Measurements from ENCODE around the gene EDA. TPM values are rescaled to one million over a fixed set of nuclear protein-coding genes. Genes with fewer than 3 reads are reported as not detected.

Gene EDA
- total and polyA plus RNA-seq, 10 of the 15 experiments (the other 5 are each of a cell fraction or from before 2014, with no cell fraction given) = 0.06 TPM; not detected in 9

DNA sequence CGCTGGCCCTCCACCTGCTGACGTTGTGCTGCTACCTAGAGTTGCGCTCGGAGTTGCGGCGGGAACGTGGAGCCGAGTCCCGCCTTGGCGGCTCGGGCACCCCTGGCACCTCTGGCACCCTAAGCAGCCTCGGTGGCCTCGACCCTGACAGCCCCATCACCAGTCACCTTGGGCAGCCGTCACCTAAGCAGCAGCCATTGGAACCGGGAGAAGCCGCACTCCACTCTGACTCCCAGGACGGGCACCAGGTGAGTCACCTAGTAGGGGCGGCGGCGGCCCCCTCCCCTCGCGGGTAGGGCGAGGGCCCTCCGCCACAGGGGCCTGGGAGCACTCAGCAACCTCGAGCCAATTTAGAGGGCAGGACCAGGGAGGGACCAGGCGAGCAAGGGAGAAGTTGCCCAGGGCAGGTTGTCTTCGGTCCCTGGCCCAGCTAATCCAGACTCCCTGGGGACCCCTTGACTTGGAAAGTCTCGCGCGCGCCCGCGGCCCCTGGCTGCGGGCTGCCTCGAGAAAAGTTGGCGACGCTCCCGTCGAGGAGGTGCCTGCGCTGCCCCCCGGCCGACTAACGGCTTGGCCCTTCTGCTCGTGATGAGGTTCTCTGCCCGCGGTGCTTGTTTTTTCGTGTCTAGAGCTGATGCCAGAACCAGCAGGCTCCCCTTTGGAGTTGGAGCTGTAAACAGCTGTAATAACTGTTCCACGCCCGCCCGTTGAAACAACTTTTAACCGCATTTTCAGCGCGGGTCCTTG, 717 bp downstream of the EDA start:
- no peaks in the 10 kb centered on the region for H3K36me3 ChIP-seq (ENCODE audit: control insufficient read depth in 2 of 2, insufficient read depth in 2 of 2, low read length in 1 of 2)
- 49% methylated on average over 51 of the region's 53 CpGs for WGBS (ENCODE audit: insufficient coverage, insufficient replicate concordance, low lambda C conversion rate, missing lambda C conversion rate)
- no peaks in the 10 kb centered on the region for H3K27me3 ChIP-seq (replicated peaks in 1 of 2; ENCODE audit: control insufficient read depth in 2 of 2, insufficient read depth in 2 of 2, low read length in 1 of 2)
- no peaks in the 10 kb centered on the region for H3K4me1 ChIP-seq (ENCODE audit: control insufficient read depth, insufficient read depth, low read length)
- no peaks in the 10 kb centered on the region for H4K20me1 ChIP-seq (ENCODE audit: control insufficient read depth, insufficient read depth)
- H3K4me3 ChIP-seq = no peak overlapping the region
- TF ChIP-seq SMAD5 (IDR thresholded peaks at IDR 0.05; ENCODE audit: low read depth) = no peak
- TF ChIP-seq SRF (IDR thresholded peaks at IDR 0.05; ENCODE audit: low read depth in 2 of 2, low read length in 2 of 2) = no peak
- peak; percentile 29 for TF ChIP-seq SUZ12 (IDR thresholded peaks at IDR 0.05; ENCODE audit: unreplicated experiment)
- TF ChIP-seq SP1 (IDR thresholded peaks at IDR 0.05; ENCODE audit: low read depth, low read length) = no peak
- no peak for TF ChIP-seq CEBPB (IDR thresholded peaks at IDR 0.05; ENCODE audit: borderline replicate concordance in 1 of 2, low read depth in 2 of 2, low read length in 2 of 2)
- intact Hi-C loops (cut with micrococcal nuclease; ENCODE audit: unreplicated experiment) (loop anchor here (5.0 kb wide), 1 partner anchor 124 kb away; no protein-coding TSS in a partner anchor), in situ Hi-C loops (cut with MboI) (no loop called here)
- no peak overlapping the region for H3K27ac ChIP-seq (ENCODE audit: control insufficient read depth, insufficient read depth)
- no peaks in the 10 kb centered on the region for H3K79me2 ChIP-seq (ENCODE audit: control insufficient read depth, insufficient read depth, low read length)
- no peaks in the 10 kb centered on the region for H3K9me3 ChIP-seq (replicated peaks; ENCODE audit: control insufficient read depth, insufficient read depth, low read length)
- POLR2A ChIA-PET = no interaction called here
- no peak overlapping the region for H3K4me2 ChIP-seq (ENCODE audit: control insufficient read depth, insufficient read depth)
- BruUV-seq (replicated peaks) = no TSS peak
- CTCF ChIA-PET = interaction anchor here (2.6 kb wide), 1 partner anchor 78 kb away, joined by 15 read pairs; no protein-coding TSS in a partner anchor
- SMC1A ChIA-PET (ENCODE audit: uncharacterized antibody, unreplicated experiment) = interaction anchor here (2.0 kb wide), 1 partner anchor 9 kb away, joined by 9 read pairs; no protein-coding TSS in a partner anchor
- RAD21 ChIA-PET (ENCODE audit: unreplicated experiment) = no interaction called here
- ATAC-seq = no peak
- no peak for FAIRE-seq
- DNase-seq (ENCODE audit: low read depth, low spot score) = no peak
- H2AFZ ChIP-seq (ENCODE audit: control insufficient read depth, low read depth, low read length) = no peak overlapping the region
- no peak overlapping the region for H3K9ac ChIP-seq (ENCODE audit: control insufficient read depth, insufficient read depth, low read length)

DNA sequence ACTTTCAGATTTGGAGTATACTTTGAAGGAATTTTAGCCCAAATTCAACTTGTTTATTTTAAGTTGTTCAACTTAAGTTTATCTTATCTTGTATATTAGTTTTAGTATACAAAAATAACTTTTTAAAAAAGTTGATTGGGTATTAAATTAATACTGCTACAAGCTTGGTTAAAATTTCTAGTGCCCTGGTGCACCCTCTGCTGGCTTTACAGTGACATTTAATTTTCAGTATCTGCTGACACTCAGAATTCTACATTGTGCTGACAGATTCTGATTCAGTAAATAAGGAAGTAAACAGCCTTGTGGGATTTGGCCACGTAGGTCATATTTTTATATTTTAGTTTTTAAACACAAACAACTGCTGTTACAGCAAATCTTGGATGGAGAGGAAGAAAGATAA, 2.9 kb downstream of the EDA start:
- Histone ChIP-seq H3K79me2 (ENCODE audit: control insufficient read depth, insufficient read depth, low read length) (no peaks in the 10 kb centered on the region), H2AFZ (ENCODE audit: control insufficient read depth, low read depth, low read length) (no peak overlapping the region), H3K4me3 (no peak overlapping the region), H3K27ac (ENCODE audit: control insufficient read depth, insufficient read depth) (no peak overlapping the region), H4K20me1 (ENCODE audit: control insufficient read depth, insufficient read depth) (no peaks in the 10 kb centered on the region), H3K27me3 (replicated peaks in 1 of 2; ENCODE audit: control insufficient read depth in 2 of 2, insufficient read depth in 2 of 2, low read length in 1 of 2) (no peaks in the 10 kb centered on the region), H3K9ac (ENCODE audit: control insufficient read depth, insufficient read depth, low read length) (no peak overlapping the region), H3K36me3 (ENCODE audit: control insufficient read depth in 2 of 2, insufficient read depth in 2 of 2, low read length in 1 of 2) (no peaks in the 10 kb centered on the region), H3K4me1 (ENCODE audit: control insufficient read depth, insufficient read depth, low read length) (no peaks in the 10 kb centered on the region), H3K9me3 (replicated peaks; ENCODE audit: control insufficient read depth, insufficient read depth, low read length) (no peaks in the 10 kb centered on the region), H3K4me2 (ENCODE audit: control insufficient read depth, insufficient read depth) (no peak overlapping the region)
- TF ChIP-seq, protein P1, sequence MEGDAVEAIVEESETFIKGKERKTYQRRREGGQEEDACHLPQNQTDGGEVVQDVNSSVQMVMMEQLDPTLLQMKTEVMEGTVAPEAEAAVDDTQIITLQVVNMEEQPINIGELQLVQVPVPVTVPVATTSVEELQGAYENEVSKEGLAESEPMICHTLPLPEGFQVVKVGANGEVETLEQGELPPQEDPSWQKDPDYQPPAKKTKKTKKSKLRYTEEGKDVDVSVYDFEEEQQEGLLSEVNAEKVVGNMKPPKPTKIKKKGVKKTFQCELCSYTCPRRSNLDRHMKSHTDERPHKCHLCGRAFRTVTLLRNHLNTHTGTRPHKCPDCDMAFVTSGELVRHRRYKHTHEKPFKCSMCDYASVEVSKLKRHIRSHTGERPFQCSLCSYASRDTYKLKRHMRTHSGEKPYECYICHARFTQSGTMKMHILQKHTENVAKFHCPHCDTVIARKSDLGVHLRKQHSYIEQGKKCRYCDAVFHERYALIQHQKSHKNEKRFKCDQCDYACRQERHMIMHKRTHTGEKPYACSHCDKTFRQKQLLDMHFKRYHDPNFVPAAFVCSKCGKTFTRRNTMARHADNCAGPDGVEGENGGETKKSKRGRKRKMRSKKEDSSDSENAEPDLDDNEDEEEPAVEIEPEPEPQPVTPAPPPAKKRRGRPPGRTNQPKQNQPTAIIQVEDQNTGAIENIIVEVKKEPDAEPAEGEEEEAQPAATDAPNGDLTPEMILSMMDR (IDR thresholded peaks at IDR 0.05 in 2 of 3, conservative IDR thresholded peaks at IDR 0.05 in 1 of 3; ENCODE audit: control insufficient read depth in 2 of 3, extremely low read depth in 1 of 3, insufficient read depth in 1 of 3, low read depth in 3 of 3, low read length in 3 of 3) = peak; percentile 19 to 31 (median 29); a peak in 4 of 6 replicates
- TF ChIP-seq EP300 (IDR thresholded peaks at IDR 0.05; ENCODE audit: borderline replicate concordance in 1 of 2, control insufficient read depth in 1 of 2, low read depth in 2 of 2, low read length in 2 of 2) = no peak
- TF ChIP-seq SMC3 (IDR thresholded peaks at IDR 0.05; ENCODE audit: borderline replicate concordance, low read length) = peak; percentile 36; the same call in 1 of the 2 replicates
- no peak for TF ChIP-seq TARDBP (IDR thresholded peaks at IDR 0.05; ENCODE audit: borderline replicate concordance)
- no peak for TF ChIP-seq ZNF622 (IDR thresholded peaks at IDR 0.05)
- TF ChIP-seq MTA2 (IDR thresholded peaks at IDR 0.05; ENCODE audit: low read depth) = no peak
- no peak for TF ChIP-seq BMI1 (IDR thresholded peaks at IDR 0.05; ENCODE audit: borderline replicate concordance)
- 0 out of 2 replicates have a peak, but pooled peaks have one; percentile 12 for TF ChIP-seq RAD21 (IDR thresholded peaks at IDR 0.05; ENCODE audit: insufficient read depth, low read depth, low read length)
- POLR2A ChIA-PET = no interaction called here
- SMC1A ChIA-PET (ENCODE audit: uncharacterized antibody, unreplicated experiment) = interaction anchor here (0.6 to 2.0 kb wide), 6 partner anchors 11 to 453 kb away, joined by 3 to 9 read pairs (median 4); no protein-coding TSS in a partner anchor
- CTCF ChIA-PET = interaction anchor here (0.6 to 2.6 kb wide), 8 partner anchors 14 to 412 kb away, joined by 3 to 15 read pairs (median 6); no protein-coding TSS in a partner anchor
- RAD21 ChIA-PET (ENCODE audit: unreplicated experiment) = no interaction called here
- in situ Hi-C loops (cut with MboI) (no loop called here), intact Hi-C loops (cut with micrococcal nuclease; ENCODE audit: unreplicated experiment) (loop anchor here (2.0 to 5.0 kb wide), 2 partner anchors 80 to 127 kb away; no protein-coding TSS in a partner anchor)
- FAIRE-seq (no peak), ATAC-seq (peak; percentile 44; the same call in 2 of the 3 replicates), DNase-seq (ENCODE audit: low read depth, low spot score) (no peak)
- BruUV-seq (replicated peaks) = no TSS peak
- 4% methylated on average over 1 of the region's 1 CpG for WGBS (ENCODE audit: insufficient coverage, insufficient replicate concordance, low lambda C conversion rate, missing lambda C conversion rate)
